DLD1 (cell line): Measurements from ENCODE around the gene CCDC59.

Experiments used
- in situ Hi-C: cut with HindIII; loops from 2 replicates; pipeline ENCODE4 v1.10.0; 2017; ENCODE audit warnings: low sequenced_read_pairs

The CCDC59 gene

DNA sequence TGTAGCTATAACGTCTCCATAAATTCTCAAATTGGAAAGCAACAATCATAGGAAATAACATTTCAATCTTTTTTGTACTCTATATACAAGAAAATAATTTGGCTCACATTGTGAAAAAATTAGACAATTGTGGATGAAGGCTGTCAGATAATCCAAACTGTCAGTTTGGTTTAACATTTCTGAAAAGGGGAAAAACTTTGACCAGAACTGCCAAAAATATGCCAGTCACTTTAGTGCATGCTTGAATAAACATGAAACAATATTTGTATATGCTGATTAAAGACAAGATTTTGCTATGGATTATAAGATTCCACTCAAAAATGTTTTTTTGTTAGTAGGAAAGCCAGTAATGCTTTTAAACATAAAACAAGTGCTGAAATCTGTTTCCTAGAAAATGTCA, 38.9 kb downstream of the CCDC59 start:
- in situ Hi-C loops = no loop called here

DNA sequence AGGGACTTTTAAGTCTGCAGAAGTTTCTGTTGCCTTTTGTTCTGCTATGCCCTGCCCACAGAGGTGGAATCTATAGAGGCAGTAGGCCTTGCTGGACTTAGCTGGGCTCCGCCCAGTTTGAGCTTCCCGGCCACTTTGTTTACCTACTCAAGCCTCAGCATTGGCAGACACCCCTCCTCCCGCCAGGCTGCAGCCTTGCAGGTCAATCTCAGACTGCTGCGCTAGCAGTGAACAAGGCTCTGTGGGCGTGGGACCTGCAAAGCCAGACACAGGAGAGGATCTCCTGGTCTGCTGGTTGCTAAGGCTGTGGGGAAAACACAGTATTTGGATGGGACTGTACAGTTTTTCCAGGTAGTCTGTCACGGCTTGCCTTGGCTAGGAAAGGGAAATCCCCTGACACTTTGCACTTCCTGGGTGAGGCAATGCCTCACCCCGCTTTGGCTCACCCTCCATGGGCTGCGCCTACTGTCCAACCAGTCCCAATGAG, 43.7 kb downstream of the CCDC59 start:
- in situ Hi-C loops = no loop called here
